Effector memory CD8-positive, alpha-beta T cell (primary cell): ENCODE results near the gene OR6K2.

Source experiments
- ATAC-seq: fragments of 150-1000 bp; cut with Tn5 transposase; replicated peaks from 2 replicates; pipeline ENCODE4 v1.10.0; 2021; ENCODE audit warnings: mild to moderate bottlenecking, moderate library complexity
- DNase-seq, 3 experiments: peaks; one replicate each; pipeline ENCODE4 v3.0.0; 2021
- H3K27ac Mint-ChIP-seq, 2 donors: one replicate each; pipeline ENCODE4 v1.8.0; 2022; ENCODE audit warnings: mild to moderate bottlenecking in 2 of 2, mixed read lengths in 2 of 2, moderate library complexity in 2 of 2
- H3K27me3 Mint-ChIP-seq, 2 donors: one replicate each; pipeline ENCODE4 v1.8.0; 2022; ENCODE audit warnings: mixed read lengths in 2 of 2
- H3K36me3 Mint-ChIP-seq: one replicate; pipeline ENCODE4 v1.8.0; 2022; ENCODE audit warnings: mild to moderate bottlenecking, moderate library complexity, mixed read lengths; ENCODE audit not compliant: insufficient read depth
- H3K4me1 Mint-ChIP-seq, 2 donors: one replicate each; pipeline ENCODE4 v1.8.0; 2022; ENCODE audit warnings: low read depth in 2 of 2, mixed read lengths in 2 of 2
- H3K4me3 Mint-ChIP-seq, 2 donors: one replicate each; pipeline ENCODE4 v1.8.0; 2022; ENCODE audit warnings: mild to moderate bottlenecking in 2 of 2, mixed read lengths in 2 of 2, moderate library complexity in 2 of 2
- H3K9me3 Mint-ChIP-seq, 2 donors: one replicate each; pipeline ENCODE4 v1.8.0; 2022; ENCODE audit warnings: mixed read lengths in 2 of 2
- total RNA-seq, 9 experiments: gene quantifications; one replicate each; lab custom pipeline; 2026; lab: John Stamatoyannopoulos, UW

OR6K2 gene, protein sequence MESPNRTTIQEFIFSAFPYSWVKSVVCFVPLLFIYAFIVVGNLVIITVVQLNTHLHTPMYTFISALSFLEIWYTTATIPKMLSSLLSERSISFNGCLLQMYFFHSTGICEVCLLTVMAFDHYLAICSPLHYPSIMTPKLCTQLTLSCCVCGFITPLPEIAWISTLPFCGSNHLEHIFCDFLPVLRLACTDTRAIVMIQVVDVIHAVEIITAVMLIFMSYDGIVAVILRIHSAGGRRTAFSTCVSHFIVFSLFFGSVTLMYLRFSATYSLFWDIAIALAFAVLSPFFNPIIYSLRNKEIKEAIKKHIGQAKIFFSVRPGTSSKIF
- 0 to 0.12 (median 0) reads per million in 9 experiments for total RNA-seq

DNA sequence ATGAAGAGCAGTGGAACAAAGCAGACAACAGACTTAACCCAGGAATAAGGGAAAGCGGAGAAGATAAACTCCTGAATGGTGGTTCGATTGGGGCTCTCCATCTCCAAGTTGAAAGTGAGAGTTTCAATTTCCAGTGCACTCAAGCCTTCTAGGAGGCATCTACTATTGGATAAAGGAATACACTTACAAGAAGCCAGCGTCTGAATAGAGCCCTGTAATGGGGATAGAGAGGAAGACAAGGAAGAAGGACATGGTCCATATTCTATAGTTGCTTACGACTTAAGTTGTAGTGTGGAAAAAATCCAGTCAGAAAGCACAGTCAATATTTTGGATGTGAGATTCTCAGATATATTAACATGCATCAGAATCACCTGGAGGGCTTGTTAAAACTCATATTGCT is at the start of gene OR6K2:
Gene OR6K2, minus strand, starts transcription at position 101 of the 400 bp plus-strand sequence. Its CDS starts 0 bp downstream, at position 101.
- DNase-seq (no peak), ATAC-seq (no peak)
- H3K9me3 Mint-ChIP-seq: no peaks in the 10 kb centered on the region
- no peak within 1 kb of the TSS for H3K27ac Mint-ChIP-seq
- no peaks in the 10 kb centered on the region for H3K4me1 Mint-ChIP-seq
- peaks cover 23 to 29% of the 10 kb centered on the region in 2 donors for H3K27me3 Mint-ChIP-seq
- no peak within 1 kb of the TSS for H3K4me3 Mint-ChIP-seq
- no peaks in the 10 kb centered on the region for H3K36me3 Mint-ChIP-seq

DNA sequence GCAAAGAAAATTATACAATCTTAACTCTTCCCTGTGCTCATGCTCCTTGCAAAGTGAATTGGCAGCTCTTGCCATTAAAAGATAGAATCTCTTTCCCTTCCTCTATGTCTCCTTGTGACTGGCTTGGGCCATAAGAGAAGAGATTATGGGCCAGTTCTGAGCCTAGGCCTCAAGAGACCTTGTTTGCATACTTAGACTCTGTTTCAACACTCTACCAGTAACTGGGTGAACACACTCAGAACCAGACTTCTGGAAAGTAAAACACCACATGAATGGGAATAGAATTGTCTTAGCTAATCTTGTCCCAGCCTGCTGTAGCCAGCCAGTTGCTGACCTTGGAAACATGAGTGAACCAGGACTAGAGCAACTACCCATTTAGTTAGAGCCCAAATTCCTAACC is 35.4 kb upstream of the OR6K2 start:
- no peaks in the 10 kb centered on the region for H3K36me3 Mint-ChIP-seq
- ATAC-seq: no peak
- no peak overlapping the region for H3K27ac Mint-ChIP-seq
- DNase-seq: no peak
- no peaks in the 10 kb centered on the region for H3K4me1 Mint-ChIP-seq
- H3K4me3 Mint-ChIP-seq: no peak overlapping the region
- H3K27me3 Mint-ChIP-seq: peaks cover 14 to 22% of the 10 kb centered on the region in 2 donors
- H3K9me3 Mint-ChIP-seq: no peaks in the 10 kb centered on the region

DNA sequence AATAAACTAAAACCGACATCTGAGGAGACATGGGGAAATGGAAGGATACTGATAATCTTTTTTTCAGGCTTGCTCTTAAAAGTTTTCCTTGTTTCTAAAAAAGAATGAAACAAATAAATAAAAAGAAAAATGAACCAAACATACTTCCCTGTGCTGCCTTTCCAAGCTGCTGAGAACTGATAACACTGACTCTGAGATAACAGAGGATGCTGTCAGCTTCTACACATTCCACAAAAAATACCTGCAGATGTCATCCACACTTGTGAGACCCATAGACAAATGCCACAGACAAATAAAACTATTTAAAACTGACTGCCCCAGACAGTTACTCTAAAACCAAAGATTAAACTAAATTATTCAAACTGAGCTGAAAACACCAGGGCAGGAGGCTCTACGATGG is 32.1 kb upstream of the OR6K2 start:
- H3K9me3 Mint-ChIP-seq: no peaks in the 10 kb centered on the region
- H3K36me3 Mint-ChIP-seq: no peaks in the 10 kb centered on the region
- H3K27me3 Mint-ChIP-seq: no peaks in the 10 kb centered on the region
- DNase-seq (no peak), ATAC-seq (no peak)
- peaks cover 0 to 3% of the 10 kb centered on the region in 2 donors for H3K4me1 Mint-ChIP-seq
- H3K27ac Mint-ChIP-seq: no peak overlapping the region
- no peak overlapping the region for H3K4me3 Mint-ChIP-seq

DNA sequence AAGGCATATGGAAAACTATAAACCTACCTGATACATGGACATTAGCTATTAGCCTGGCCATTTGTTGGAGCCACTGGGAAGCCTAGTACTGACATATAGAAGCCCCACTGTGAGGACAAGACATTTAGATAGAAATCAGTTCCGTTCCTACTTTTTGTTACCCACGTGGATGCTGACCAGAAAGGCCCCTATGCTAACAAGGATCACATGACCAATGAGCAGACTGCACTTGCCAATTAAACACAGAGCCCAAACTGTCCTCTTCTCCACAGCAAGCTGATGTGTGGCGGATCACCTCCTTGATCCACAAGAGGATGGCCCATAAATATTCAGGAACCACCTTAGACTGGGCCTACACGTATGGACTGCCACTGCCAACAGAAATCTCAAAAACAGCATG is 31.3 kb upstream of the OR6K2 start:
- Mint-ChIP-seq H3K9me3 (no peaks in the 10 kb centered on the region), H3K27ac (no peak overlapping the region)
- no peak for ATAC-seq

DNA sequence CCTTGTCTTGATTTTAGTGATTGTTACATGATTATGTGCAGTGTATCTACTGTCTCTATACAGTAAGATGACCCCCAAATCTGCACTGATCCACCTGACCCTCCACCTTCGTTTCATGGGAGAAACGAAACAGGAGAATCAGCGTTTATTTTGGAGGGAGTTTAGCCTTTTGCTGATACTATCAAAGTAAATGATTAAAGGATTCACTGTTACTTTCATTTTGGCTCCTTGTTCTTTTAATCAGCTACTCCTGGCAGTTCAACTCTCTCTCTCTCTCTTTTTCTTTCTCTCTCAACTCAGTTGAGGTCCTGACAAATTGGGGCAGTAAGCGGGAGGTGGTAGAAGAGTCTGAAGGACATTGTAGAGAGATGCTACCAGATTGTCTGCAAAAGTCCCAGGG is 30.0 kb upstream of the OR6K2 start:
- H3K36me3 Mint-ChIP-seq: no peaks in the 10 kb centered on the region

More for the DNA sequence above, 31.3 kb upstream of the OR6K2 start:
- DNase-seq: no peak
- no peaks in the 10 kb centered on the region for H3K36me3 Mint-ChIP-seq
- H3K4me1 Mint-ChIP-seq: peaks cover 0 to 3% of the 10 kb centered on the region in 2 donors
- peaks cover 0 to 5% of the 10 kb centered on the region in 2 donors for H3K27me3 Mint-ChIP-seq
- no peak overlapping the region for H3K4me3 Mint-ChIP-seq

DNA sequence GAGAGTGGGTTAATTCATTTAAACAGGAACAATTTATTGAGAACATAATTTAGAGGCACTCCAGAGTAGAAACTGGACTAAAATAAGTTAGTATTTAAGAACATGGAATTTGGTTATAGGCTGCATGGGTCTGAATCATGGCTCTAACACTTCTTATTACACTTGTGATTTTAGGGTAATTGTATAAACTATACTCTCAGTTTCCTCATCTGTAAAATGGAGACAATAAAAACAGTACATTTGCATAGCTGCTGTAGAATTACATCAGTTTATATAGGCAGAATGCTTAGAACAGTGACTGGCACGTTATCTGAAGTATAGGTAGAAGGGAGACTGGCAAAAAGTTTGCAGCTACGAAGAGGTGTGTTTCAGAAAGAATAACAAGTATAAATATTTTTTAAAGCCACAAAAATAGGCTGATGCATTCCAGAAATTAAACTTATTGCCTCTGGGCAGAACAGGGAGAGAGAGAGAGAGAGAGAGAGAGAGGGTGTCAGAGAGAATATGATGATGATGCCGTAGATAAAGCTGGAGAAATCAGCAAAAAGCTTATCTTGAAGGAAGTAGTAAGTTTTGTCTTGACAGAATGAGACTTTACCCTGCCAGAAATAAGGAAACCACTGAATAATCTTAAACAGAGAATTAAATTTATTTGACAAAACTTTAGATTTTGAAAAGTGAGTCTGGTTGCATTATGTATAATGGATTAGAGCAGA is 28.2 kb upstream of the OR6K2 start:
- ATAC-seq (no peak), DNase-seq (no peak)
- no peaks in the 10 kb centered on the region for H3K9me3 Mint-ChIP-seq
- peaks cover 0 to 3% of the 10 kb centered on the region in 2 donors for H3K4me1 Mint-ChIP-seq
- no peak overlapping the region for H3K4me3 Mint-ChIP-seq
- H3K27ac Mint-ChIP-seq: no peak overlapping the region
- H3K36me3 Mint-ChIP-seq: no peaks in the 10 kb centered on the region
- H3K27me3 Mint-ChIP-seq: peaks cover 12 to 22% of the 10 kb centered on the region in 2 donors

More for the DNA sequence above, 30.0 kb upstream of the OR6K2 start:
- DNase-seq (no peak), ATAC-seq (no peak)
- no peaks in the 10 kb centered on the region for H3K9me3 Mint-ChIP-seq
- H3K27me3 Mint-ChIP-seq: peaks cover 0 to 11% of the 10 kb centered on the region in 2 donors
- no peak overlapping the region for H3K4me3 Mint-ChIP-seq
- peaks cover 0 to 3% of the 10 kb centered on the region in 2 donors for H3K4me1 Mint-ChIP-seq
- H3K27ac Mint-ChIP-seq: no peak overlapping the region

DNA sequence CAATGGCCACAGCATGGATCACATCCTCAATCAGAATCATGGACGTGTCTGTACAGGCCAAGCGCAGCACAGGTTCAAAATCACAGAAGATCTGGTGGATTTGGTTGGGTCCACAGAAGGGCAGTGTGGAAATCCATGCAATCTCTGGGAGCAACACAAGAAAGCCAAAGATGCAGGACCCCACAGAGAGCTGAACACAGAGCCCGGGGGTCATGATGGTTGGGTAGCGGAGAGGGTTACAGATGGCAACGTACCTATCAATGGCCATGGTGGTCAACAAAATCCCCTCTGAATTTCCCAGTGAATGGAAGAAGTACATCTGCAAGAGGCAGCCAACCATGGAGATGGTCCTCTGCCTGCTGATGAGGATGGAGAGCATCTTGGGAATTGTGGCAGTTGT is 24.0 kb upstream of the OR6K2 start:
- Mint-ChIP-seq H3K36me3 (no peaks in the 10 kb centered on the region), H3K9me3 (no peaks in the 10 kb centered on the region), H3K4me3 (no peak overlapping the region), H3K4me1 (no peaks in the 10 kb centered on the region), H3K27me3 (peaks cover 34 to 50% of the 10 kb centered on the region in 2 donors), H3K27ac (no peak overlapping the region)
- ATAC-seq (no peak), DNase-seq (no peak)

DNA sequence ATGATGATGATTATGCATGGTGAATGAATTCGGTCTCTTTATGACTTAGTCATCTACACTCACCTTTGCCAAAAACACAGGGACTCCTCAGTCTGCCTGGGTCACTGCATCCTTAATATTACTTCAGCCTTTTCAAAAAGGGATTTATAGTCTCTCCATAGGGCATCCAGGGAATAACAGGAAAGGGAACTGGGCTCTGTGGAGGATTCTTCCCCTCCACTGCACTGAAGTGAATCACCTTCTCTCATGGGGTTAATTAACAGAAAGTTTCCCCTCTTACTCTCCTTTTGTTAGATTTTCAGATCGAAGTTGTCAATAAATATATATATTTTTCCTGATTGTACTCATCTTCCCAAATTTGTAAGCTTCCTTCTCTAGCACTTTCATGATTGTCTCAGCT is 20.2 kb upstream of the OR6K2 start, which contains the start of gene OR6K3:
Gene OR6K3, minus strand, starts transcription at position 101 of the 400 bp plus-strand sequence. CDS start 2,605 bp downstream, outside the sequence.
- no peak within 1 kb of the TSS for H3K27ac Mint-ChIP-seq
- no peaks in the 10 kb centered on the region for H3K9me3 Mint-ChIP-seq
- no peaks in the 10 kb centered on the region for H3K4me1 Mint-ChIP-seq
- DNase-seq (no peak), ATAC-seq (no peak)
- no peaks in the 10 kb centered on the region for H3K36me3 Mint-ChIP-seq
- H3K4me3 Mint-ChIP-seq: no peak within 1 kb of the TSS
- peaks cover 46 to 60% of the 10 kb centered on the region in 2 donors for H3K27me3 Mint-ChIP-seq

DNA sequence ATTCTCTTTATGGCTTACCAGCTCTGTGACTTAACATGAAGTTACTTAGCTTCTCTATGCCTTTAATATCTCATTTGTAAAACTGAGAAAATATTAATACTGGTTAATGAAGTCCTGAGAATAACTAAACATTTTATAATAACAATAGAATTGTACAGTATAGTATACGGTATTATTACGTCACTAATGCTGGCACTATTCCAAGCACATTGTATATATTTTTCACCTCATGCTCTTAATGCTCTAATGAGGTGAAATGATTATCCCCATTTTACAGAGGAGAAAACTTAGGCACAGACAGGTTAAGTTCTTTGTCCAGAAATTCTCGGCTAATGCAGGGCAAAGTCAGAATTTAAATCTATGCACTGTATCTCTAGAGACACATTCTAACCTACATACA is 19.2 kb upstream of the OR6K2 start:
- DNase-seq: no peak
- Mint-ChIP-seq H3K4me1 (no peaks in the 10 kb centered on the region), H3K4me3 (no peak overlapping the region), H3K27ac (no peak overlapping the region), H3K9me3 (no peaks in the 10 kb centered on the region), H3K27me3 (peaks cover 53 to 59% of the 10 kb centered on the region in 2 donors), H3K36me3 (no peaks in the 10 kb centered on the region)
- no peak for ATAC-seq

DNA sequence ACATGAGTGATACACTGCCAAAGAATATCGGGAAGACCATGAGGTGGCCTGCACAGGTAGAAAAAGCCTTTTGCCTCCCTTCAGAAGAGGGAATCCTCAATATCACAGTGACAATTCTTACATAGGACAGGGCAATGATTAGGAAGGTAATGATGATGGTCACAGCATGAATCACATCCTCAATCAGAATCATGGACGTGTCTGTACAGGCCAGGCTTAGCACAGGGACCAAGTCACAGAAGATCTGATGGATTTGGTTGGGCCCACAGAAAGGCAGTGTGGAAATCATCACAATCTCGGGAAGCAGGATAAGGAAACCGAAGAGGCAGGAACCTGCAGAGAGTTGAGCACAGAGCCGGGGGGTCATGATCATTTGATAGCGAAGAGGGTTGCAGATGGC is 16.9 kb upstream of the OR6K2 start:
- no peaks in the 10 kb centered on the region for H3K4me1 Mint-ChIP-seq
- DNase-seq (no peak), ATAC-seq (no peak)
- H3K27ac Mint-ChIP-seq: no peak overlapping the region
- peaks cover 43 to 59% of the 10 kb centered on the region in 2 donors for H3K27me3 Mint-ChIP-seq
- H3K9me3 Mint-ChIP-seq: no peaks in the 10 kb centered on the region
- H3K36me3 Mint-ChIP-seq: no peaks in the 10 kb centered on the region
- no peak overlapping the region for H3K4me3 Mint-ChIP-seq

DNA sequence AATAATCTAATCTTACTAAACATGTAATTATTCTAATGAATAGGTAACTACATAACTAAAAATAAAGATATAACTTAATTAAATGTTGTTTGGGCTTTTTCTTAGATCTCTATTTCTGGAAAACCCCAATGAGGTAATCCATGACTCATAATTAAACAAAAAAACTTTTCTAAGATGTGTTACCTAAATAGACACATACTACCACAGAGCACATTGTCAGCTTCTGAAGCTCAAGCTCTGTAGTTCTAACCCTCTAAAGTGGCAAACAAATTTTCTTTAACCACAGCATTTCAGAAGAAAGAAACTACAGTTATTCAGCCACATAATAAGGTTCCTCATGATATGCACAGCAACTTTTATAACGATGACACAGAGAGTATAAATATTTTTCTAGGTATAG is 15.9 kb upstream of the OR6K2 start:
- DNase-seq: no peak
- ATAC-seq: no peak
- Mint-ChIP-seq H3K27me3 (peaks cover 48 to 60% of the 10 kb centered on the region in 2 donors), H3K4me1 (no peaks in the 10 kb centered on the region), H3K4me3 (no peak overlapping the region), H3K9me3 (no peaks in the 10 kb centered on the region), H3K27ac (no peak overlapping the region), H3K36me3 (no peaks in the 10 kb centered on the region)

DNA sequence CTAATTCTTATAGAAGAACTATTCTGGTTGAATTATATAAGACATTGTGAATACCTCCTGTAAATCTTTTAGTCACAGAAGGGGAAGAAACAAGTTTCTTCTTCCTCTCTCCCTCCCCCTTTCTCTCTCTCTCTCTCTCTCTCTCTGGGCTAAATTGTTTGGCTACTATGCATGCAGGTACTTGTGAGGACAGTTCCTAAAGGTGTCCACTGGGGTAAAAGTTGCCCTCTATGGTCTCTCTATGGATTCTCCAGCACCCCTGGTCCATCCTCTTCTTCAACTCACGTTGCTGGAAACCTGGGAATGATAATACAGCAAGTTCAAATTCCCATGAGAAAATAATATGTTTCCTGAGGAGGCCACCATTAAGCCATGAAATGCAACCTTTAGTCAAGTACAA is 14.3 kb upstream of the OR6K2 start:
- H3K4me1 Mint-ChIP-seq: no peaks in the 10 kb centered on the region
- no peak overlapping the region for H3K27ac Mint-ChIP-seq
- no peaks in the 10 kb centered on the region for H3K36me3 Mint-ChIP-seq
- H3K27me3 Mint-ChIP-seq: peaks cover 42 to 50% of the 10 kb centered on the region in 2 donors
- H3K4me3 Mint-ChIP-seq: no peak overlapping the region
- H3K9me3 Mint-ChIP-seq: no peaks in the 10 kb centered on the region
- ATAC-seq (no peak), DNase-seq (no peak)

DNA sequence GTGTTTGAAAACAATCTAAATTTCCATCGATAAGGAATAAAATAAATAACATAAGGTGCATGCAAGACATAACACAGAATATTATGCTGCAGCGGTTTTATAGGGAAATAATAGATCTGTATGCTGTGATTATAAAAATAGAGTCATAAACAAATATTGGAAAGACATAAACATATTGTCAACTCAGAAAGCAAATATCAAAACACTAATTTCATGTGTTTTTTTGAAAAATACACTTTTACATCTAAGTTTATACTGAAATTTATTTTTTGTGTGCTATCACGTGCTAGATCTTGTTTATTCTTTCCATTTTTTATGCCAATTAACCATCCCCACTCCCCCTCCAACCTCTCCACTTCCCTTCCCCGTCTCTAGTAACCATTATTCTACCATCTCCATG is 10.6 kb upstream of the OR6K2 start:
- H3K27ac Mint-ChIP-seq: no peak overlapping the region
- H3K4me3 Mint-ChIP-seq: no peak overlapping the region
- DNase-seq (no peak), ATAC-seq (no peak)
- H3K9me3 Mint-ChIP-seq: no peaks in the 10 kb centered on the region
- H3K36me3 Mint-ChIP-seq: no peaks in the 10 kb centered on the region
- H3K27me3 Mint-ChIP-seq: peaks cover 29% of the 10 kb centered on the region in 2 donors
- no peaks in the 10 kb centered on the region for H3K4me1 Mint-ChIP-seq

DNA sequence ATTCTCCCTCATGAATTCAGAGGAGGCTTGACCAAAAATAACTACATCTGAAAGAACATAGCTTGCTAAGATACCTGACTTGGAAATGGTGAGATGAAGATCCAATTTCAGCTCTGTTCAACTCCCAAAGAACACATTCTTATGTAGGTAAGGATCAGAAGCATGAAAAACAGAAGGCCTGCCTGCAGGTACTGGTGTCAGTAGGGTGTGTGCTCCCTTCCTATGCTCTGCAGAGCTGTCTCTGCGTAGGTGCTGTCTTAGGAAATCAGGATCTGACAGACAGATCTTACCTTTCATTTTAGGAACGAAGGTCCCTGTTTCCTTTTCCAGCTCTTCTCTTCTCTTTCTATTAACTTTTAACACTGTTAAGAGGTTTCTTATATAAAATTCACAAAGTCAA is 5.6 kb upstream of the OR6K2 start:
- Mint-ChIP-seq H3K36me3 (no peaks in the 10 kb centered on the region), H3K9me3 (no peaks in the 10 kb centered on the region), H3K4me3 (no peak overlapping the region), H3K4me1 (no peaks in the 10 kb centered on the region), H3K27ac (no peak overlapping the region), H3K27me3 (peaks cover 3% of the 10 kb centered on the region in 2 donors)
- no peak for ATAC-seq
- DNase-seq: no peak
